Inflammatory macrophage treated with lipopolysaccharide for 4 hours (primary cell): ENCODE results near the gene GAGE12H.
A peak's percentile ranks its signal among the peaks of the same experiment; 100 is the strongest.
"Not testable (repeated sequence)": the region's sequence is repeated elsewhere in the genome, so short reads cannot be mapped to it uniquely, and the experiment has no call there.

Experiments used
- DNase-seq: peaks from one replicate; pipeline ENCODE4 v3.0.0-alpha.2; 2020

The GAGE12H gene, protein sequence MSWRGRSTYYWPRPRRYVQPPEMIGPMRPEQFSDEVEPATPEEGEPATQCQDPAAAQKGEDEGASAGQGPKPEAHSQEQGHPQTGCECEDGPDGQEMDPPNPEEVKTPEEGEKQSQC

GRCh38 chrX:49579649-49580048 lies at the start of gene GAGE12H:
GAGE12H (plus strand) TSS chrX:49579949; CDS start chrX:49581104, 1,155 bp downstream.
- not testable (repeated sequence) for DNase-seq

- DNase-seq, result not testable (repeated sequence)
Measured at GRCh38 chrX:49531877-49532276, 47.9 kb upstream of the GAGE12H start, which contains the start of gene GAGE12C. GAGE12C (plus strand) TSS chrX:49532177; CDS start chrX:49533332, 1,155 bp downstream.

DNA sequence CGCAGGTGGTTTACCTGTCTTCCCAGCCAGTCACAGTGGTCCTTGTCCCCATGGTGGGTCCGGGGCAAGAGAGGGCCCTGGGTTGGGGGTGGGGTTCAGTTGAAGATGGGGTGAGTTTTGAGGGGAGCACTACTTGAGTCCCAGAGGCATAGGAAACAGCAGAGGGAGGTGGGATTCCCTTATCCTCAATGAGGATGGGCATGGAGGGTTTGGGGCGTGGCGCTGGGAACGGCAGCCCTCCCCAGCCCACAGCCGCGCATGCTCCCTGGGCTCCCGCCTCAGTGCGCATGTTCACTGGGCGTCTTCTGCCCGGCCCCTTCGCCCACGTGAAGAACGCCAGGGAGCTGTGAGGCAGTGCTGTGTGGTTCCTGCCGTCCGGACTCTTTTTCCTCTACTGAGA lies 38.3 kb upstream of the GAGE12H start, which contains the start of gene GAGE12D:
GAGE12D (plus strand) TSS at position 301 of the 400 bp plus-strand sequence. CDS start 1,155 bp downstream, outside the sequence.
- not testable (repeated sequence) for DNase-seq

DNA sequence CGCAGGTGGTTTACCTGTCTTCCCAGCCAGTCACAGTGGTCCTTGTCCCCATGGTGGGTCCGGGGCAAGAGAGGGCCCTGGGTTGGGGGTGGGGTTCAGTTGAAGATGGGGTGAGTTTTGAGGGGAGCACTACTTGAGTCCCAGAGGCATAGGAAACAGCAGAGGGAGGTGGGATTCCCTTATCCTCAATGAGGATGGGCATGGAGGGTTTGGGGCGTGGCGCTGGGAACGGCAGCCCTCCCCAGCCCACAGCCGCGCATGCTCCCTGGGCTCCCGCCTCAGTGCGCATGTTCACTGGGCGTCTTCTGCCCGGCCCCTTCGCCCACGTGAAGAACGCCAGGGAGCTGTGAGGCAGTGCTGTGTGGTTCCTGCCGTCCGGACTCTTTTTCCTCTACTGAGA lies 28.8 kb upstream of the GAGE12H start, which contains the start of gene GAGE12E:
GAGE12E (plus strand) TSS at position 301 of the 400 bp plus-strand sequence. CDS start 1,155 bp downstream, outside the sequence.
- DNase-seq, result not testable (repeated sequence)

GRCh38 chrX:49560542-49560941 lies 19.2 kb upstream of the GAGE12H start, which contains the start of gene GAGE12F:
GAGE12F (plus strand) TSS chrX:49560842; CDS start chrX:49561997, 1,155 bp downstream.
- DNase-seq, result not testable (repeated sequence)

DNA sequence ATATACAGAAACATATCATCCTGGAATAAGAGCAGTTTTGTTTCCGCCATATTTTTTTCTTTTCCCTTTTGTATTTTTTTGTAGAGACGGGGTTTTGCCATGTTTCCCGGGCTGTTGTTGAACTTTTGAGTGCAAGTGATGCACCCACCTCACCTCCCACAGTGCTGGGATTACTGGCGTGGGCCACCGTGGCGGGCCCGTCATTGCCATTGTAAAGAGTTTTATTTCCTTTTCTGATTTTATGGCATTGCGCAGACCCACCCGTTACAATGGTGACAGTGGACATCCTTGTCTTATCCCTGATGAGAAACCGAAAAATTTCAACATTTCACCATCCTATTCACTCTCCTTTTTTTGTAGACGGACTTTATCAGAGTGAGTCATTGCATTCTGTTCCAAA lies 11.0 kb upstream of the GAGE12H start:
- DNase-seq, result not testable (repeated sequence)

- DNase-seq, result not testable (repeated sequence)
Measured at GRCh38 chrX:49569152-49569551, 10.6 kb upstream of the GAGE12H start.

- DNase-seq, result not testable (repeated sequence)
Measured at GRCh38 chrX:49570100-49570499, 9.6 kb upstream of the GAGE12H start, which contains the start of gene GAGE12G. GAGE12G (plus strand) TSS chrX:49570400; CDS start chrX:49571555, 1,155 bp downstream.

DNA sequence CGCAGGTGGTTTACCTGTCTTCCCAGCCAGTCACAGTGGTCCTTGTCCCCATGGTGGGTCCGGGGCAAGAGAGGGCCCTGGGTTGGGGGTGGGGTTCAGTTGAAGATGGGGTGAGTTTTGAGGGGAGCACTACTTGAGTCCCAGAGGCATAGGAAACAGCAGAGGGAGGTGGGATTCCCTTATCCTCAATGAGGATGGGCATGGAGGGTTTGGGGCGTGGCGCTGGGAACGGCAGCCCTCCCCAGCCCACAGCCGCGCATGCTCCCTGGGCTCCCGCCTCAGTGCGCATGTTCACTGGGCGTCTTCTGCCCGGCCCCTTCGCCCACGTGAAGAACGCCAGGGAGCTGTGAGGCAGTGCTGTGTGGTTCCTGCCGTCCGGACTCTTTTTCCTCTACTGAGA lies 9.4 kb downstream of the GAGE12H start, which contains the start of gene GAGE2A:
GAGE2A (plus strand) TSS at position 301 of the 400 bp plus-strand sequence. CDS start 1,155 bp downstream, outside the sequence.
- DNase-seq, result not testable (repeated sequence)

- DNase-seq, result not testable (repeated sequence)
Measured at GRCh38 chrX:49589769-49590478, 10.2 kb downstream of the GAGE12H start.

GRCh38 chrX:49590488-49590887 lies 10.7 kb downstream of the GAGE12H start:
- not testable (repeated sequence) for DNase-seq

GRCh38 chrX:49598720-49599119 lies 19.0 kb downstream of the GAGE12H start, which contains the start of gene GAGE1:
GAGE1 (plus strand) TSS chrX:49599020; CDS start chrX:49600175, 1,155 bp downstream.
- not testable (repeated sequence) for DNase-seq

- no peak for DNase-seq
Measured at GRCh38 chrX:49610718-49611310, 31.1 kb downstream of the GAGE12H start.

- DNase-seq, result no peak
Measured at GRCh38 chrX:49618574-49618973, 38.8 kb downstream of the GAGE12H start.

DNA sequence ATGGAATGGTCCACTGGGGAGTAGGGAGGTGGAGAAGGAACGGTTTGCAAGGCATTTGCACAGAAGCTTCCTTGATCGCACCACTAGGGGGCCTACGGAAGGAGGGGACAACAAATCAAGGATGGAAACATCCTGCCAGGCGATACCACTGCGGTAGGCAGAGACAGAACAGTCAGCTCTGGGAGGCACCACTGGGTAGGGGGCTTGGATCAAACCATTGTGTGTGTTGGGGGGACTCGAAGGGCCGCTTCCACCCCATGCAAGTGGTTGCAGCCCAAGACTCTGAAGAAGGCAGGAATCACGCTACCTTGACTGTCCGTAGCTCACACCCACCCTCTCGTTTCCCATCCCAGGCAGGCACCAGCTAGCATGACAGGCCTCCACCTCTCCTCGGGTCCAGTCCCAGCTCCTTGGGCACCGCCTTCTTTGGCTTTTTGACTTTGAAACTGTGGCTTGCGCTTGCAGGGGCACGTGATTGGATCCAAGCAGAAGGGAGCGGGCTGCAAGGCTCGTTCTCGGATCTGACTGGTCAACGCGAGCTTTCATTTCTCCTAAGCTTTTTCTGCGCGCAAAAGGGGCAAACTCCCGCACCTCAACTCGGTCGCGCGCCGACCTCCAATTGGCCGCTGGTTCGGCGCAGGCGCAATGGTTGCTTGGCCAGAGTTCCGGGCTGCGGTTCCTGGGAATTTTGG lies 47.5 kb downstream of the GAGE12H start:
- DNase-seq, result peak; percentile 39
